Ascending aorta (tissue), 2 donors: ENCODE measurements around the gene TAT. TPM values are rescaled to one million over a fixed set of nuclear protein-coding genes. Genes with fewer than 3 reads are reported as not detected.

ENCODE experiments used
- DNase-seq, 2 donors: peaks; one replicate each; pipeline ENCODE4 v3.0.0-alpha.2; 2019; ENCODE audit warnings: low spot score in 2 of 2
- H3K27ac ChIP-seq, 2 donors: fragments of 200-600 bp; sonication (generic); one replicate each; pipeline ENCODE4 v1.5.1; 2016 to 2017; ENCODE audit warnings: mild to moderate bottlenecking in 1 of 2
- H3K27me3 ChIP-seq: fragments of 200-600 bp; sonication (generic); one replicate; pipeline ENCODE4 v1.5.1; 2017
- H3K36me3 ChIP-seq, 2 donors: fragments of 200-600 bp; sonication (generic); one replicate each; pipeline ENCODE4 v1.5.1; 2016
- H3K4me1 ChIP-seq, 2 donors: fragments of 200-600 bp; sonication (generic); one replicate each; pipeline ENCODE4 v1.5.1; 2016 to 2017; ENCODE audit warnings: mild to moderate bottlenecking in 1 of 2
- H3K4me3 ChIP-seq, 2 donors: fragments of 200-600 bp; sonication (generic); one replicate each; pipeline ENCODE4 v1.5.1; 2016 to 2017; ENCODE audit warnings: mild to moderate bottlenecking in 1 of 2
- H3K9me3 ChIP-seq, 2 donors: fragments of 200-600 bp; sonication (generic); one replicate each; pipeline ENCODE4 v1.5.1; 2016
- intact Hi-C: fragments of 100-400 bp; cut with DNase I; formaldehyde crosslinking; loops from one replicate; pipeline ENCODE4 v1.15.1; 2023
- total RNA-seq: library from RNA; depleted of rRNA; stranded (reverse); fragments of >200 nt; gene quantifications from one replicate; pipeline ENCODE4 v1.1.0, GENCODE V29; 2016
- TF ChIP-seq, protein P1 (sequence below), 3 experiments: fragments of 200-600 bp in 2 of 3; fragments of 450-650 bp in 1 of 3; sonication (generic) in 2 of 3; IDR thresholded peaks; one replicate each; pipeline ENCODE4 v1.5.1; 2016 to 2019; ENCODE audit warnings: antibody characterized with exemption in 3 of 3, mild to moderate bottlenecking in 1 of 3, moderate library complexity in 1 of 3

Gene TAT
- 6.7 TPM for total RNA-seq

GRCh38 chr16:71576971-71577370 lies at the start of gene TAT:
Gene TAT (minus strand): TSS chr16:71577092. CDS start chr16:71576415, 677 bp downstream.
- H3K36me3 ChIP-seq, result no peaks in the 10 kb centered on the region
- TF ChIP-seq, protein P1, sequence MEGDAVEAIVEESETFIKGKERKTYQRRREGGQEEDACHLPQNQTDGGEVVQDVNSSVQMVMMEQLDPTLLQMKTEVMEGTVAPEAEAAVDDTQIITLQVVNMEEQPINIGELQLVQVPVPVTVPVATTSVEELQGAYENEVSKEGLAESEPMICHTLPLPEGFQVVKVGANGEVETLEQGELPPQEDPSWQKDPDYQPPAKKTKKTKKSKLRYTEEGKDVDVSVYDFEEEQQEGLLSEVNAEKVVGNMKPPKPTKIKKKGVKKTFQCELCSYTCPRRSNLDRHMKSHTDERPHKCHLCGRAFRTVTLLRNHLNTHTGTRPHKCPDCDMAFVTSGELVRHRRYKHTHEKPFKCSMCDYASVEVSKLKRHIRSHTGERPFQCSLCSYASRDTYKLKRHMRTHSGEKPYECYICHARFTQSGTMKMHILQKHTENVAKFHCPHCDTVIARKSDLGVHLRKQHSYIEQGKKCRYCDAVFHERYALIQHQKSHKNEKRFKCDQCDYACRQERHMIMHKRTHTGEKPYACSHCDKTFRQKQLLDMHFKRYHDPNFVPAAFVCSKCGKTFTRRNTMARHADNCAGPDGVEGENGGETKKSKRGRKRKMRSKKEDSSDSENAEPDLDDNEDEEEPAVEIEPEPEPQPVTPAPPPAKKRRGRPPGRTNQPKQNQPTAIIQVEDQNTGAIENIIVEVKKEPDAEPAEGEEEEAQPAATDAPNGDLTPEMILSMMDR (IDR thresholded peaks at IDR 0.05), result no peak
- no peak for DNase-seq
- intact Hi-C loops, result no loop called here
- H3K27me3 ChIP-seq, result no peaks in the 10 kb centered on the region
- H3K4me3 ChIP-seq, result no peak within 1 kb of the TSS
- H3K9me3 ChIP-seq, result no peaks in the 10 kb centered on the region
- no peaks in the 10 kb centered on the region for H3K4me1 ChIP-seq
- no peak within 1 kb of the TSS for H3K27ac ChIP-seq

DNA sequence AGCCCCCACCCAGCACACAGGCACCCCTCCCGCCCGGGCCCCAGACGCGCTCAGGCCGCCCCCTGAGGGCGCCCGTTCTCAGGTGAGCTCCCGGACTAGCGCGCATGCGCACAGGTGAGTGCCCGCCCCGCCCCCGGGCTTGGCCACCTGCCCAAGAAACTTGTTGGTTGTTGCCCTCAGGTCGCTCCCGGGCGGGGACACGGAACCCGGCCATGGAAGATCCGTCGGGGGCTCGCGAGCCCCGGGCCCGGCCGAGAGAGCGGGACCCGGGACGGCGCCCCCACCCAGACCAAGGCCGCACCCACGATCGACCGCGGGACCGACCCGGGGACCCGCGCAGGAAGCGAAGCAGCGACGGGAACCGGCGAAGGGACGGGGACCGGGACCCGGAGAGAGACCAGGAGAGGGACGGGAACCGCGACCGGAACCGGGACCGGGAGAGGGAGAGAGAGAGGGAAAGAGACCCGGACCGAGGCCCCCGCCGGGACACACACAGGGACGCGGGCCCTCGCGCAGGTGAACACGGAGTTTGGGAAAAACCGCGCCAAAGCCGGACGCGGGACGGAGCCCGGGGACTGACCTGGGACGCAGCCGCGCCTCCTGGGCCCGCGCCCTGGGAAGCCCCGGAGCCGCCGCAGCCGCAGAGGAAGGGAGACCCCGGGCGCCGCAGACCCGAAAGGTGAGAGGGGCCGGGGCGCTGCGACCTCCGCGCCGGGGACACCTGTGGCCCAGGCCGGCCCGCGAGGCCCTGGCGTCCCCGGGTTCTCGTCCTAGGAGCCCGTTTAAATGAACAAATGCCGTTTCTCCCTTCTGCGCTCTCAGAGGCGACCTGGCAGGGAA lies 49.3 kb upstream of the TAT start, which contains the start of gene MARVELD3:
TSS of gene MARVELD3 (plus strand) at position 167 of the 840 bp plus-strand sequence. CDS start at position 213, 46 bp downstream.
- peak in 1 of 2 donors; percentile 63 for DNase-seq
- Histone ChIP-seq H3K4me3 (peak within 1 kb of the TSS; percentile 53 to 56), H3K4me1 (peaks cover 7 to 9% of the 10 kb centered on the region in 2 donors), H3K27ac (no peak within 1 kb of the TSS), H3K27me3 (peaks cover 10% of the 10 kb centered on the region), H3K36me3 (no peaks in the 10 kb centered on the region), H3K9me3 (no peaks in the 10 kb centered on the region)
- intact Hi-C loops, result no loop called here
- TF ChIP-seq, protein P1 (IDR thresholded peaks at IDR 0.05), result no peak

DNA sequence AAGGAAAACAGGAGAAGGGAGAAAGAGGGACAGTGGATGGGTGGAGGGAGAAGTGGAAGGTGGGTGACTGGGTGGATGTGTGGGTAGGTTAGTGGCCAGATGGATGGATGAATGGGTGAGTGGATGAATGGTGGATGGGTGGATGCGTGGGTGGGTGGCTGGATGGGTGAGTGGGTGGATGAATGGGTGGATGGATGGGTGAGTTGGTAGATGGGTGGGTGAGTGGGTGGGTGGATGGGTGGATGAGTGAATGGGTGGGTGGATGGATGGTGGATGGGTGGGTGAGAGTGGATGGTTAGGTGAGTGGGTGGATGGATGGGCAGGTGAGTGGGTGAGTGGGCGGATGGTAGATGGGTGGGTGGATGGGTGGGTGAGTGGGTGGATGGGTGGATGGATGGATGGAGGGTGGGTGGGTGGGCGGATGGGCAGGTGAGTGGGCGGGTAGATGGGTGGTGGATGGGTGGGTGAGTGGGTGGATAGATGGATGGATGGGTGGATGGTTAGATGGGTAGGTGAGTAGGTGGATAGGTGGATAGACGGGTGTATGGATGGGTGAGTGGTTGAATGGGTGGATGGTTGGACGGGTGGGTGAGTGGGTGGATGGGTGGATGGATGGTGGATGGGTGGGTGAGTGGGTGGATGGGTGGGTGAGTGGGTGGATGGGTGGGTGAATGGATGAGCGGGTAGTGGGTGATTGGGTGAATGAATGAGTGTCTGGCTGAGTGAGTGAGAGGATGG lies 48.4 kb upstream of the TAT start:
- H3K4me1 ChIP-seq, result peaks cover 7 to 9% of the 10 kb centered on the region in 2 donors
- no peaks in the 10 kb centered on the region for H3K36me3 ChIP-seq
- no peak overlapping the region for H3K27ac ChIP-seq
- TF ChIP-seq, protein P1 (IDR thresholded peaks at IDR 0.05), result no peak
- H3K27me3 ChIP-seq, result peaks cover 10% of the 10 kb centered on the region
- DNase-seq, result no peak
- H3K9me3 ChIP-seq, result no peaks in the 10 kb centered on the region
- no peak overlapping the region for H3K4me3 ChIP-seq
- intact Hi-C loops, result no loop called here

- intact Hi-C loops, result no loop called here
- no peaks in the 10 kb centered on the region for H3K9me3 ChIP-seq
- H3K4me1 ChIP-seq, result peaks cover 7 to 9% of the 10 kb centered on the region in 2 donors
- TF ChIP-seq, protein P1 (IDR thresholded peaks at IDR 0.05), result no peak
- H3K27me3 ChIP-seq, result peaks cover 10% of the 10 kb centered on the region
- no peak overlapping the region for H3K27ac ChIP-seq
- no peak for DNase-seq
- H3K36me3 ChIP-seq, result no peaks in the 10 kb centered on the region
- H3K4me3 ChIP-seq, result no peak overlapping the region
Measured at GRCh38 chr16:71623597-71623996, 46.7 kb upstream of the TAT start.

GRCh38 chr16:71622088-71622487 lies 45.2 kb upstream of the TAT start:
- no peak for DNase-seq
- intact Hi-C loops, result no loop called here
- Histone ChIP-seq H3K27me3 (peaks cover 10% of the 10 kb centered on the region), H3K4me3 (no peak overlapping the region), H3K4me1 (peaks cover 7 to 9% of the 10 kb centered on the region in 2 donors), H3K27ac (no peak overlapping the region), H3K9me3 (no peaks in the 10 kb centered on the region), H3K36me3 (no peaks in the 10 kb centered on the region)
- TF ChIP-seq, protein P1 (IDR thresholded peaks at IDR 0.05), result no peak
